RWPE2 (cell line): ENCODE data around the gene KTN1.
A peak's percentile ranks its signal among the peaks of the same experiment; 100 is the strongest.

Experiments used
- ATAC-seq: fragments of 200-7000 bp; cut with Tn5 transposase; 3 replicates; pipeline ENCODE4 v1.9.1; 2021; ENCODE audit warnings: low read depth
- DNase-seq: peaks from one replicate; pipeline ENCODE4 v3.0.0-alpha.2; 2020; ENCODE audit warnings: low spot score
- H3K27ac ChIP-seq: fragments of 450-650 bp; 2 replicates; pipeline ENCODE4 v1.5.1; 2017; ENCODE audit warnings: mild to moderate bottlenecking; ENCODE audit not compliant: poor library complexity, severe bottlenecking
- H3K27me3 ChIP-seq: fragments of 250-450 bp; sonication (Bioruptor Pico); 2 replicates; pipeline ENCODE4 v1.5.1; 2021; ENCODE audit warnings: mild to moderate bottlenecking, moderate library complexity; ENCODE audit not compliant: insufficient read depth, poor library complexity, severe bottlenecking
- H3K36me3 ChIP-seq: fragments of 250-450 bp; sonication (Bioruptor Pico); 2 replicates; pipeline ENCODE4 v1.5.1; 2020; ENCODE audit warnings: low read depth, mild to moderate bottlenecking, moderate library complexity
- H3K4me1 ChIP-seq: fragments of 250-450 bp; sonication (Bioruptor Pico); 2 replicates; pipeline ENCODE4 v1.5.1; 2021; ENCODE audit warnings: mild to moderate bottlenecking, moderate library complexity; ENCODE audit not compliant: insufficient read depth, poor library complexity, severe bottlenecking
- H3K4me3 ChIP-seq: fragments of 250-450 bp; sonication (Bioruptor Pico); 2 replicates; pipeline ENCODE4 v1.5.1; 2021; ENCODE audit warnings: mild to moderate bottlenecking, moderate library complexity; ENCODE audit not compliant: severe bottlenecking
- H3K9me3 ChIP-seq: fragments of 250-450 bp; sonication (Bioruptor Pico); 2 replicates; pipeline ENCODE4 v1.5.1; 2021; ENCODE audit warnings: mild to moderate bottlenecking, moderate library complexity; ENCODE audit not compliant: severe bottlenecking
- TF ChIP-seq, protein P1 (sequence below): fragments of 450-650 bp; IDR thresholded peaks from one replicate; pipeline ENCODE4 v1.5.1; 2017; ENCODE audit warnings: mild to moderate bottlenecking, moderate library complexity; ENCODE audit not compliant: poor library complexity, severe bottlenecking

The KTN1 gene, protein sequence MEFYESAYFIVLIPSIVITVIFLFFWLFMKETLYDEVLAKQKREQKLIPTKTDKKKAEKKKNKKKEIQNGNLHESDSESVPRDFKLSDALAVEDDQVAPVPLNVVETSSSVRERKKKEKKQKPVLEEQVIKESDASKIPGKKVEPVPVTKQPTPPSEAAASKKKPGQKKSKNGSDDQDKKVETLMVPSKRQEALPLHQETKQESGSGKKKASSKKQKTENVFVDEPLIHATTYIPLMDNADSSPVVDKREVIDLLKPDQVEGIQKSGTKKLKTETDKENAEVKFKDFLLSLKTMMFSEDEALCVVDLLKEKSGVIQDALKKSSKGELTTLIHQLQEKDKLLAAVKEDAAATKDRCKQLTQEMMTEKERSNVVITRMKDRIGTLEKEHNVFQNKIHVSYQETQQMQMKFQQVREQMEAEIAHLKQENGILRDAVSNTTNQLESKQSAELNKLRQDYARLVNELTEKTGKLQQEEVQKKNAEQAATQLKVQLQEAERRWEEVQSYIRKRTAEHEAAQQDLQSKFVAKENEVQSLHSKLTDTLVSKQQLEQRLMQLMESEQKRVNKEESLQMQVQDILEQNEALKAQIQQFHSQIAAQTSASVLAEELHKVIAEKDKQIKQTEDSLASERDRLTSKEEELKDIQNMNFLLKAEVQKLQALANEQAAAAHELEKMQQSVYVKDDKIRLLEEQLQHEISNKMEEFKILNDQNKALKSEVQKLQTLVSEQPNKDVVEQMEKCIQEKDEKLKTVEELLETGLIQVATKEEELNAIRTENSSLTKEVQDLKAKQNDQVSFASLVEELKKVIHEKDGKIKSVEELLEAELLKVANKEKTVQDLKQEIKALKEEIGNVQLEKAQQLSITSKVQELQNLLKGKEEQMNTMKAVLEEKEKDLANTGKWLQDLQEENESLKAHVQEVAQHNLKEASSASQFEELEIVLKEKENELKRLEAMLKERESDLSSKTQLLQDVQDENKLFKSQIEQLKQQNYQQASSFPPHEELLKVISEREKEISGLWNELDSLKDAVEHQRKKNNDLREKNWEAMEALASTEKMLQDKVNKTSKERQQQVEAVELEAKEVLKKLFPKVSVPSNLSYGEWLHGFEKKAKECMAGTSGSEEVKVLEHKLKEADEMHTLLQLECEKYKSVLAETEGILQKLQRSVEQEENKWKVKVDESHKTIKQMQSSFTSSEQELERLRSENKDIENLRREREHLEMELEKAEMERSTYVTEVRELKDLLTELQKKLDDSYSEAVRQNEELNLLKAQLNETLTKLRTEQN (N-terminal part only)

DNA sequence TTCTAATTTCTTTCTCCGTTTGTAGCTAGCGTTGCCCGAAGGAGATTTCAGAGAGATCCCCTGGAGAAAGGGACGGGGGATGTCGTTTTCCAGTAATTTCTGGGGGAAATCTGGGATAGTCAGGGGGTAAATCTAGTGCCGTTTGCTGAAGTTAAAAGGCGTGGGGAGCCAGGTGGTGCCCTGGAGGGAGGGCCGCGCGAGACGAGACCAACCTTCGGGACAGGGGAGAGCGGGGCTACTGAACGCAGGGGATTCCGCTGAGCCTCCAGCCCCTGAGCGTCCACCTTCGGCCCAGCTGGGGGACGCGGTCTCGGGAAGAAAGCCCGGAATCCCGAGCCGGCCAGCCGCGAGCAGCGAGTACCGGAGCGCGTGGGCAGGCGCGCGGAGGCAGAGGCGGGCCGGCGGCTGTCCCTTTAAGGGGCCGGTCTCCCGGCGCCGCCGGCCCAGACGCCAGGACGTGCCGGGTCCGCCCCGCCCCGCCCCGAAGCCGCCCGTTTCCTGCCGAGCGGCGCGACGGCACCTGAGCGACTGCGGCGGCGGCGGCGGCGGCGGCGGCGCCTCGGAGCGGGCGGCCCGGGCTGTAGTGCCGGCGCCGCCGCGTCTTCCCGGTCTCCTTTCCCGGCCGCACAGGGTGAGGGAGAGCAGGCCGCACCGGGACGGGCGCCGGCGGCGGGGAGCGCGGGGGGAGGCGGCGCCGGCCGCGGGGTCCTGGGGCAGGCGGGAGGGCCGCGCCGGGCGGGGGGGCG is at the start of gene KTN1:
Gene KTN1, plus strand, starts transcription at position 484 of the 746 bp plus-strand sequence. CDS start 31,842 bp downstream, outside the sequence.
- peak within 1 kb of the TSS; percentile 63 for H3K4me3 ChIP-seq
- peak; percentile 92 for DNase-seq
- H3K27ac ChIP-seq = peak within 1 kb of the TSS; percentile 79
- peaks cover 22% of the 10 kb centered on the region for H3K4me1 ChIP-seq
- H3K9me3 ChIP-seq = no peaks in the 10 kb centered on the region
- peak; percentile 85 for ATAC-seq
- TF ChIP-seq, protein P1, sequence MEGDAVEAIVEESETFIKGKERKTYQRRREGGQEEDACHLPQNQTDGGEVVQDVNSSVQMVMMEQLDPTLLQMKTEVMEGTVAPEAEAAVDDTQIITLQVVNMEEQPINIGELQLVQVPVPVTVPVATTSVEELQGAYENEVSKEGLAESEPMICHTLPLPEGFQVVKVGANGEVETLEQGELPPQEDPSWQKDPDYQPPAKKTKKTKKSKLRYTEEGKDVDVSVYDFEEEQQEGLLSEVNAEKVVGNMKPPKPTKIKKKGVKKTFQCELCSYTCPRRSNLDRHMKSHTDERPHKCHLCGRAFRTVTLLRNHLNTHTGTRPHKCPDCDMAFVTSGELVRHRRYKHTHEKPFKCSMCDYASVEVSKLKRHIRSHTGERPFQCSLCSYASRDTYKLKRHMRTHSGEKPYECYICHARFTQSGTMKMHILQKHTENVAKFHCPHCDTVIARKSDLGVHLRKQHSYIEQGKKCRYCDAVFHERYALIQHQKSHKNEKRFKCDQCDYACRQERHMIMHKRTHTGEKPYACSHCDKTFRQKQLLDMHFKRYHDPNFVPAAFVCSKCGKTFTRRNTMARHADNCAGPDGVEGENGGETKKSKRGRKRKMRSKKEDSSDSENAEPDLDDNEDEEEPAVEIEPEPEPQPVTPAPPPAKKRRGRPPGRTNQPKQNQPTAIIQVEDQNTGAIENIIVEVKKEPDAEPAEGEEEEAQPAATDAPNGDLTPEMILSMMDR = no peak
- peaks cover 5% of the 10 kb centered on the region; the same call in 1 of the 2 replicates for H3K36me3 ChIP-seq
- H3K27me3 ChIP-seq = no peaks in the 10 kb centered on the region

DNA sequence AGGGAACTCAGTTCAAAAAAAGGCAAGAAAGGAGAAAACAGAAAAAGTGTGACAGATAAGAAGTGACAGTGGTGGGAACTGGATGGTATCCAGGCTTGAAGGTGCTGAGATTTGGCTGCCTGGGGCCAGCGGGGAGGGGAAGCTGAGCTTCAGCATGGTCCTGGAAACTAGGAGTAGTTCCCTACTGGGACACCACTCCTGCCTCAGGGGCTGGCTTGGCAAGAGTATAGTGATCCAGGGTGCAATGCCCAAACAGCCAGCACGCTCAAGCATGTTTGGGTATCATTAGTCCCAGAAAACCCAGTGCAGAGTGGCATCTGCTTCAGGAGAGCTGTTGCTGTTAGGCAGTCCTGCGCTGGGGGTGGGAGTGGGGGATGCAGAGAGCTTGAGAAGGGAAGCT is 49.5 kb upstream of the KTN1 start:
- Histone ChIP-seq H3K36me3 (no peaks in the 10 kb centered on the region), H3K27ac (no peak overlapping the region), H3K27me3 (no peaks in the 10 kb centered on the region), H3K9me3 (no peaks in the 10 kb centered on the region), H3K4me3 (no peak overlapping the region), H3K4me1 (peaks cover 4% of the 10 kb centered on the region)
- DNase-seq = no peak
- no peak for ATAC-seq
- TF ChIP-seq, protein P1 = no peak

DNA sequence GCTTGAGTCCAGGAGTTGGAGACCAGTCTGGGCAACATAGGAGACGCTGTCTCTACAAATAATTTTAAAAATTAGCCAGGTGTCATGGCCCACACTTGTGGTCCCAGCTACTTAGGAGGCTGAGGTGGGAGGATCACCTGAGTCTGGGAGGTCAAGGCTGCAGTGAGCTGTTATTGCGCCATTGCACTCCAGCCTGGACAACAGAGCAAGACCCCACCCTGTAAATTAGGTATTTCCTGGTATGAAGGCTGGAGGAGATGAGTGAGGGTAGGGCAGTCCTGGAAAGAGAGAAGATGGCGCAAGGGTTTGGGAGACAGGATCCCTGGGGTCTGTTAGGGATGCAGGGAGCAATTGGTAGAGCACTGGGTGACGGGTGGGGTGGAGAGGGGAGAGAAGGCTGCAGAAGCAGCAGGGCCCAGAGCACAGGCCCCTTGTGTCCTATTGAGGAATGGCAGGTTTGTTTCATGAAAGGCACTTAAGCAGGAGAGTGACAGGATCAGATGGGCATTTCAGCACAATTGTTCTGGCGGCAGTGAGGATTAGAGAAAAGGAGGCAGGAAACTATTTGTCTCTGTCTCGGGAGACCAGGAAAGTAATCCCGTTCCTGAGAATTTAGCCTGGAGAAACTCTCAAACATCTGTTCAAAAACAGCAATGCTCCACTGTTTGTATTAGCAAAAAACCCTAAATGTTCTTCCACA is 47.2 kb upstream of the KTN1 start:
- TF ChIP-seq, protein P1 = no peak
- Histone ChIP-seq H3K27me3 (no peaks in the 10 kb centered on the region), H3K4me3 (no peak overlapping the region), H3K9me3 (peaks cover 3% of the 10 kb centered on the region), H3K27ac (no peak overlapping the region), H3K4me1 (peaks cover 13% of the 10 kb centered on the region), H3K36me3 (no peaks in the 10 kb centered on the region)
- no peak for DNase-seq
- no peak for ATAC-seq

DNA sequence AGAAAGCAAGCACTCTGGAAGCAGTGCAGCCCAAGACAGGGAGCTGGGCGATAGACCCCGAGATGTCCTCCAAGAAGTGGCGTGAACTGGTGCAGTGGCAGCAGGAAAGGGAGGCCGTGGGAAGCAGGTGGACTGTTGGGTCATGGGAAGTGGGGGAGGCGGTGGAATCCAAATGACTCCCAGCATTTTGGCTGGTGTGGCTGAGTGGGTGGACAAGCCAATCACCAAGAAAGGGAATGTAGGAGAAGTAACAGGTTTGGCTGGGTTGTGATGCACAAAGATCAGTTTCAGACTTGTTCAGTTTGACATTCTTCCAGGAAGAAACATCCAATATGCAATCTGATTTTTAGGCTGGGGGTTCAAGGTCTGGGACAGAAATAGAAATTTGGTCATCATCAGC is 46.0 kb upstream of the KTN1 start:
- H3K27me3 ChIP-seq = no peaks in the 10 kb centered on the region
- TF ChIP-seq, protein P1 = no peak
- H3K27ac ChIP-seq = no peak overlapping the region
- DNase-seq (no peak), ATAC-seq (no peak)
- peaks cover 13% of the 10 kb centered on the region for H3K4me1 ChIP-seq
- H3K36me3 ChIP-seq = no peaks in the 10 kb centered on the region
- peaks cover 3% of the 10 kb centered on the region for H3K9me3 ChIP-seq
- no peak overlapping the region for H3K4me3 ChIP-seq
